Skin epidermis (tissue), 12 donors: ENCODE data around the gene TACC2.

Experiments
- H3K27ac ChIP-seq, 21 experiments: fragments of 200-600 bp; sonication (generic) in 11 of 21; one replicate each; pipeline ENCODE4 v1.5.0; 2020; ENCODE audit warnings: mild to moderate bottlenecking in 3 of 21, inconsistent platforms in 2 of 21, moderate library complexity in 2 of 21
- H3K4me3 ChIP-seq, 7 experiments: fragments of 200-600 bp; sonication (generic) in 2 of 7; one replicate each; pipeline ENCODE4 v1.5.0; 2020; ENCODE audit warnings: inconsistent platforms in 2 of 7, mild to moderate bottlenecking in 2 of 7, moderate library complexity in 1 of 7

Gene TACC2

GRCh38 chr10:122154545-122155366 is 165.8 kb downstream of the TACC2 start:
- no peak overlapping the region for H3K4me3 ChIP-seq
- peak overlapping the region in 15 of 21 experiments; percentile 1 to 78 (median 38) for H3K27ac ChIP-seq

GRCh38 chr10:122157451-122157850 is 168.5 kb downstream of the TACC2 start:
- Histone ChIP-seq H3K27ac (no peak overlapping the region), H3K4me3 (no peak overlapping the region)

GRCh38 chr10:122158362-122158761 is 169.4 kb downstream of the TACC2 start:
- no peak overlapping the region for H3K27ac ChIP-seq
- no peak overlapping the region for H3K4me3 ChIP-seq

DNA sequence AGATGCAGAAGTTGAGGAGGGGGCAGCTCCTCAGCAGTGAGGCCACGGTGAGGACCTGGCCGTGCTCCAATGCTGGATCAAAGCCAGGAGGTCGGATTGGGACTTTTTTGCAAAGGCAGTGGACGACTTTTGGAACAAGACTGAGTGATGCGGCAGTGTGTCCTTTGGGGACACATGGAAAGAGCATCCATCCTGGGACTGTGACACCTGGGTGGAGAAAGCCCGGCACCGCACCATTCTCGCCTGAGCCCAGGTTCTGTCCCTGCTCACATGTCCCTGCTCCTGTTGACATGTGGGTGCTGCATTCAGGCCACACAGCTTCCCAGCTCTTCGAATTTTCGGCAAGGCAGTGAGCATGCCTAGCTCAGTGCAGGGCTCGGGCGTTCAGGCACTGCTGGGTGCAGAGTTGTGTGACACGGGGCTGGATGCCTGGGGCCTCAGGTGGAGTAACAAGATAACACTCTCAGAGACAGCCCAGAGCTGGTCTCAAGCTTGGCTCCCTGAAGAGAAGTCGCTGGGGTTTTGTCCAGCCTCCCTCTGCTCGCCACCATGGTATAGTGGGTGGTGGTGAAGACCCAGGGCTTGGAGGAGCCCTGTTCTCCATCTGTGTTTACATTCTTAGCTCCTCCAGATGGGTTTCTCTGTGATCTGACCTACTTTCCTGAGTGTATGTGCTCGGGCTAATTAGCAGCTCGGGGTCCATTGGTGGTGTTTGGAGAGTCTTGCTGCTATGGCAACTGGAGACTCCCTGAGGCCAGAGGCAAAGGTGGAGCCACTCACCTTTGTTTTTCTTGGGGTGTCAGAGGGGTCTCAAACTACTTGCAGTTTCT is 170.4 kb downstream of the TACC2 start:
- H3K4me3 ChIP-seq, result no peak overlapping the region
- H3K27ac ChIP-seq, result no peak overlapping the region

DNA sequence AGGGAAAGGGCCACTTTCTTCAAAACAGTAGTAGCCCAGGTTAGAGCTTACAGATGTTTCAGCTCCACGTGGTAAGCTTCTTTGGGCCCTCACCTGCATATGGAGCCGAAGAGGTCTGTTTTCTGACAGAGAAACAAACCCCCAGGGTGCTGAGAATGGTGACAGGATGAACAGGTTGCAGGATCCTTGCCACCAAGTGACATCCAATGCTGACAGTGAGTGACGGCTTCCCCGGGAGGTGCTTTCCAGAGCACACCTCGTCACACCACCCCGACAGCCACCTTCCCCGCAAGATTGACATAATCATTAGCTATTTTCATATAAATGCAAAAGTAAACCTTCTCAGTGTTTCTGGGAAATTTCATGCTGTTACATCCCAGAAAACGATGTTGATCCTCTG is 172.8 kb downstream of the TACC2 start:
- no peak overlapping the region for H3K27ac ChIP-seq
- no peak overlapping the region for H3K4me3 ChIP-seq

GRCh38 chr10:122162671-122163173 is 173.8 kb downstream of the TACC2 start:
- H3K27ac ChIP-seq, result no peak overlapping the region
- peak overlapping the region in 3 of 7 experiments; percentile 22 to 38 (median 27) for H3K4me3 ChIP-seq

GRCh38 chr10:122163174-122164022 is 174.4 kb downstream of the TACC2 start:
- Histone ChIP-seq H3K4me3 (peak overlapping the region in 6 of 7 experiments; percentile 17 to 38 (median 22)), H3K27ac (peak overlapping the region in 1 of 21 experiments; percentile 8)

GRCh38 chr10:122164023-122164601 is 175.1 kb downstream of the TACC2 start:
- Histone ChIP-seq H3K27ac (no peak overlapping the region), H3K4me3 (peak overlapping the region in 4 of 7 experiments; percentile 21 to 38 (median 24))

GRCh38 chr10:122164815-122165483 is 176.0 kb downstream of the TACC2 start:
- Histone ChIP-seq H3K27ac (no peak overlapping the region), H3K4me3 (no peak overlapping the region)

- Histone ChIP-seq H3K4me3 (no peak overlapping the region), H3K27ac (no peak overlapping the region)
Measured at GRCh38 chr10:122165484-122166276, 176.7 kb downstream of the TACC2 start.

GRCh38 chr10:122168101-122168500 is 179.1 kb downstream of the TACC2 start:
- H3K27ac ChIP-seq, result no peak overlapping the region
- no peak overlapping the region for H3K4me3 ChIP-seq

- Histone ChIP-seq H3K4me3 (no peak overlapping the region), H3K27ac (no peak overlapping the region)
Measured at GRCh38 chr10:122168598-122169394, 179.8 kb downstream of the TACC2 start.

- Histone ChIP-seq H3K4me3 (no peak overlapping the region), H3K27ac (peak overlapping the region in 2 of 21 experiments; percentile 15 to 49)
Measured at GRCh38 chr10:122170802-122171201, 181.8 kb downstream of the TACC2 start.

- H3K27ac ChIP-seq, result peak overlapping the region in 6 of 21 experiments; percentile 10 to 69 (median 57)
- H3K4me3 ChIP-seq, result no peak overlapping the region
Measured at GRCh38 chr10:122171302-122172075, 182.5 kb downstream of the TACC2 start.

GRCh38 chr10:122172361-122173008 is 183.5 kb downstream of the TACC2 start:
- Histone ChIP-seq H3K4me3 (no peak overlapping the region), H3K27ac (peak overlapping the region in 10 of 21 experiments; percentile 5 to 69 (median 52))

DNA sequence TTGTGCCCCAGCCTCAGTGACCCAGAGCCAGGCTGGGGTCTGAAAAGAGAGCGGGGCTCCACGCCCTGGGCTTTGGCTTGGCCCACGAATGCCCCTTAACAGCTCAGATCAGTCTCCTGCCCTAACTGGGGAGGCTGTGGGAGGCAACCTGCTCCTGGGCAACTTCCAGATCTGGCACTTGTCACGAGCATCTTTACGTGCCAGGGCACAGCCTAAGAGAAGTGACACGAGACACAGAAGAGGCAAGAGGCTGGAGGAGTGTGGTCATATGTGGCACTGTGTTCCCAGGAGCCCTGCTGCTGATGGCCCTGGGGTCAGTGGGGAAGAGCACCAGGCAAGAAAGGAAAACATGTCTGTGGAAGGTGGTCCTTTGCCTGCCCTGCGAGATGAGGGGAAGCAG is 184.4 kb downstream of the TACC2 start:
- peak overlapping the region in 11 of 21 experiments; percentile 5 to 69 (median 42) for H3K27ac ChIP-seq

More for the DNA sequence above, 184.4 kb downstream of the TACC2 start:
- H3K4me3 ChIP-seq, result peak overlapping the region in 1 of 7 experiments; percentile 11
